ENCODE measurements around the gene C11orf42. TPM values are rescaled to one million over a fixed set of nuclear protein-coding genes. Genes with fewer than 3 reads are reported as not detected.

The C11orf42 gene
- total and polyA plus RNA-seq, 4 donors = not detected

DNA sequence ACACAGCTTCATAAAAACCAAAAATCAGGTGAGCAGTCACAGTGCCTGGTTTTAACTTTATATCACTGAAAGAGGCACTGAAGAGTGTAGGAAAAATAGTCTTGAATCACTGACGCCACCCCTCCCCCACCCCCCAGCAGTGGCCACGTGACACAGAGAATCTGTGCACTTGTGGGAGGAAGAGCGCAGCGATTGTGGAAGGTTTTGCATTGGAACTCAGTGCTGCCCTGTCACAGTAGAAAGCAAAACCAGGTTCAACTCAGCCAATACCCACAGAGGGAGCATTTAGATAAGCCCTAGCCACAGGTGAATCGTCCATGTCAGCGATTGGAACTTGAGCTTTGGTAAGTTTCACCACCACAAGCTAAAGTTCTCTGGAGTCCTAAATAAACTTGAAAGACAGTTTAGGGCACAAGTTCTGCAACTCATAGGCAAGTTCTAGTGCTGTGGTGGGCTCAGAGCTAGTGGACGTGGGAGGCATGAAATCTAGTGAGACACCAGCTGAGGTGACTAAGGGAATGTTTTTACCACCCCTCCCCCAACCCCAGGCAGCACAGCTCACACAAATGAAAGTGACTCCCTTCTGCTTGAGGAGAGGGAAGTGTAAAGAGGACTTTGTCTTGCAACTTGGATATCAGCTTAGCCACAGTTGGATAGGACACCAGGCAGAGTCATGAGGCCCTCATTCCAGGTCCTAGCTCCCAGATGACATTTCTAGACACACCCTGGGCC lies 48.6 kb upstream of the C11orf42 start:
- peaks cover 0 to 5% (median 1%) of the 10 kb centered on the region in 4 donors for H3K9me3 ChIP-seq (ENCODE audit: control insufficient read depth in 4 of 4, low read length in 3 of 4)
- no peaks in the 10 kb centered on the region for H3K4me1 ChIP-seq (ENCODE audit: control insufficient read depth in 4 of 4, insufficient read depth in 4 of 4, low read length in 3 of 4)
- TF ChIP-seq TAF1 (conservative IDR thresholded peaks at IDR 0.05) (no peak), EGR1 (IDR thresholded peaks at IDR 0.05; ENCODE audit: low read depth in 2 of 2) (no peak), JUND (IDR thresholded peaks at IDR 0.05) (no peak), HNF4G (IDR thresholded peaks at IDR 0.05) (no peak), NR2F2 (IDR thresholded peaks at IDR 0.05) (no peak), FOXA2 (IDR thresholded peaks at IDR 0.05) (no peak), GABPA (IDR thresholded peaks at IDR 0.05 in 1 of 2, conservative IDR thresholded peaks at IDR 0.05 in 1 of 2) (no peak), YY1 (IDR thresholded peaks at IDR 0.05) (no peak), SP1 (IDR thresholded peaks at IDR 0.05) (no peak), FOXA1 (IDR thresholded peaks at IDR 0.05) (no peak), RXRA (IDR thresholded peaks at IDR 0.05) (no peak), RAD21 (IDR thresholded peaks at IDR 0.05) (no peak), HNF4A (conservative IDR thresholded peaks at IDR 0.05) (no peak)
- TF ChIP-seq, protein P1, sequence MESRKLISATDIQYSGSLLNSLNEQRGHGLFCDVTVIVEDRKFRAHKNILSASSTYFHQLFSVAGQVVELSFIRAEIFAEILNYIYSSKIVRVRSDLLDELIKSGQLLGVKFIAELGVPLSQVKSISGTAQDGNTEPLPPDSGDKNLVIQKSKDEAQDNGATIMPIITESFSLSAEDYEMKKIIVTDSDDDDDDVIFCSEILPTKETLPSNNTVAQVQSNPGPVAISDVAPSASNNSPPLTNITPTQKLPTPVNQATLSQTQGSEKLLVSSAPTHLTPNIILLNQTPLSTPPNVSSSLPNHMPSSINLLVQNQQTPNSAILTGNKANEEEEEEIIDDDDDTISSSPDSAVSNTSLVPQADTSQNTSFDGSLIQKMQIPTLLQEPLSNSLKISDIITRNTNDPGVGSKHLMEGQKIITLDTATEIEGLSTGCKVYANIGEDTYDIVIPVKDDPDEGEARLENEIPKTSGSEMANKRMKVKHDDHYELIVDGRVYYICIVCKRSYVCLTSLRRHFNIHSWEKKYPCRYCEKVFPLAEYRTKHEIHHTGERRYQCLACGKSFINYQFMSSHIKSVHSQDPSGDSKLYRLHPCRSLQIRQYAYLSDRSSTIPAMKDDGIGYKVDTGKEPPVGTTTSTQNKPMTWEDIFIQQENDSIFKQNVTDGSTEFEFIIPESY (IDR thresholded peaks at IDR 0.05) = no peak
- TF ChIP-seq, protein P2, sequence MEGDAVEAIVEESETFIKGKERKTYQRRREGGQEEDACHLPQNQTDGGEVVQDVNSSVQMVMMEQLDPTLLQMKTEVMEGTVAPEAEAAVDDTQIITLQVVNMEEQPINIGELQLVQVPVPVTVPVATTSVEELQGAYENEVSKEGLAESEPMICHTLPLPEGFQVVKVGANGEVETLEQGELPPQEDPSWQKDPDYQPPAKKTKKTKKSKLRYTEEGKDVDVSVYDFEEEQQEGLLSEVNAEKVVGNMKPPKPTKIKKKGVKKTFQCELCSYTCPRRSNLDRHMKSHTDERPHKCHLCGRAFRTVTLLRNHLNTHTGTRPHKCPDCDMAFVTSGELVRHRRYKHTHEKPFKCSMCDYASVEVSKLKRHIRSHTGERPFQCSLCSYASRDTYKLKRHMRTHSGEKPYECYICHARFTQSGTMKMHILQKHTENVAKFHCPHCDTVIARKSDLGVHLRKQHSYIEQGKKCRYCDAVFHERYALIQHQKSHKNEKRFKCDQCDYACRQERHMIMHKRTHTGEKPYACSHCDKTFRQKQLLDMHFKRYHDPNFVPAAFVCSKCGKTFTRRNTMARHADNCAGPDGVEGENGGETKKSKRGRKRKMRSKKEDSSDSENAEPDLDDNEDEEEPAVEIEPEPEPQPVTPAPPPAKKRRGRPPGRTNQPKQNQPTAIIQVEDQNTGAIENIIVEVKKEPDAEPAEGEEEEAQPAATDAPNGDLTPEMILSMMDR (IDR thresholded peaks at IDR 0.05; ENCODE audit: low read depth, low read length, missing input control) = no peak
- TF ChIP-seq, protein P3, sequence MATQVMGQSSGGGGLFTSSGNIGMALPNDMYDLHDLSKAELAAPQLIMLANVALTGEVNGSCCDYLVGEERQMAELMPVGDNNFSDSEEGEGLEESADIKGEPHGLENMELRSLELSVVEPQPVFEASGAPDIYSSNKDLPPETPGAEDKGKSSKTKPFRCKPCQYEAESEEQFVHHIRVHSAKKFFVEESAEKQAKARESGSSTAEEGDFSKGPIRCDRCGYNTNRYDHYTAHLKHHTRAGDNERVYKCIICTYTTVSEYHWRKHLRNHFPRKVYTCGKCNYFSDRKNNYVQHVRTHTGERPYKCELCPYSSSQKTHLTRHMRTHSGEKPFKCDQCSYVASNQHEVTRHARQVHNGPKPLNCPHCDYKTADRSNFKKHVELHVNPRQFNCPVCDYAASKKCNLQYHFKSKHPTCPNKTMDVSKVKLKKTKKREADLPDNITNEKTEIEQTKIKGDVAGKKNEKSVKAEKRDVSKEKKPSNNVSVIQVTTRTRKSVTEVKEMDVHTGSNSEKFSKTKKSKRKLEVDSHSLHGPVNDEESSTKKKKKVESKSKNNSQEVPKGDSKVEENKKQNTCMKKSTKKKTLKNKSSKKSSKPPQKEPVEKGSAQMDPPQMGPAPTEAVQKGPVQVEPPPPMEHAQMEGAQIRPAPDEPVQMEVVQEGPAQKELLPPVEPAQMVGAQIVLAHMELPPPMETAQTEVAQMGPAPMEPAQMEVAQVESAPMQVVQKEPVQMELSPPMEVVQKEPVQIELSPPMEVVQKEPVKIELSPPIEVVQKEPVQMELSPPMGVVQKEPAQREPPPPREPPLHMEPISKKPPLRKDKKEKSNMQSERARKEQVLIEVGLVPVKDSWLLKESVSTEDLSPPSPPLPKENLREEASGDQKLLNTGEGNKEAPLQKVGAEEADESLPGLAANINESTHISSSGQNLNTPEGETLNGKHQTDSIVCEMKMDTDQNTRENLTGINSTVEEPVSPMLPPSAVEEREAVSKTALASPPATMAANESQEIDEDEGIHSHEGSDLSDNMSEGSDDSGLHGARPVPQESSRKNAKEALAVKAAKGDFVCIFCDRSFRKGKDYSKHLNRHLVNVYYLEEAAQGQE (IDR thresholded peaks at IDR 0.05) = no peak
- TF ChIP-seq, protein P4, sequence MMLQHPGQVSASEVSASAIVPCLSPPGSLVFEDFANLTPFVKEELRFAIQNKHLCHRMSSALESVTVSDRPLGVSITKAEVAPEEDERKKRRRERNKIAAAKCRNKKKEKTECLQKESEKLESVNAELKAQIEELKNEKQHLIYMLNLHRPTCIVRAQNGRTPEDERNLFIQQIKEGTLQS (IDR thresholded peaks at IDR 0.05) = no peak
- TF ChIP-seq, protein P5, sequence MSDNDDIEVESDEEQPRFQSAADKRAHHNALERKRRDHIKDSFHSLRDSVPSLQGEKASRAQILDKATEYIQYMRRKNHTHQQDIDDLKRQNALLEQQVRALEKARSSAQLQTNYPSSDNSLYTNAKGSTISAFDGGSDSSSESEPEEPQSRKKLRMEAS (IDR thresholded peaks at IDR 0.05) = no peak
- no peaks in the 10 kb centered on the region for H3K27me3 ChIP-seq (ENCODE audit: control insufficient read depth in 4 of 4, insufficient read depth in 4 of 4, low read length in 3 of 4)
- 76% methylated on average over 7 of the region's 7 CpGs for WGBS
- no peak overlapping the region for H3K27ac ChIP-seq (ENCODE audit: low read depth in 1 of 2, low read length in 2 of 2)
- no peak overlapping the region for H3K4me3 ChIP-seq (ENCODE audit: low read depth in 1 of 3, low read length in 3 of 3)
- no peak for DNase-seq (ENCODE audit: low spot score)
- H3K9ac ChIP-seq (ENCODE audit: low read depth in 1 of 2, low read length in 2 of 2) = no peak overlapping the region
- H3K36me3 ChIP-seq (ENCODE audit: control insufficient read depth in 4 of 4, insufficient read depth in 3 of 4, low read depth in 1 of 4, low read length in 3 of 4) = no peaks in the 10 kb centered on the region
